Dedifferentiated amniotic fluid mesenchymal stem cell (primary cell): Measurements from ENCODE around the gene MAP6.

Experiments
- DNase-seq: peaks from one replicate; pipeline ENCODE4 v3.0.0-alpha.2; 2016; ENCODE audit errors: extremely low spot score

The MAP6 gene

GRCh38 chr11:75568616-75569219 is 100.1 kb downstream of the MAP6 start:
- no peak for DNase-seq

- no peak for DNase-seq
These were observed 100.9 kb downstream of the MAP6 start for GRCh38 chr11:75567971-75568370.

GRCh38 chr11:75566763-75567279 is 102.0 kb downstream of the MAP6 start:
- DNase-seq = no peak

- DNase-seq = no peak
These were observed 102.7 kb downstream of the MAP6 start for GRCh38 chr11:75565916-75566762.

GRCh38 chr11:75565221-75565814 is 103.5 kb downstream of the MAP6 start:
- no peak for DNase-seq

GRCh38 chr11:75563978-75564552 is 104.8 kb downstream of the MAP6 start:
- peak; percentile 79 for DNase-seq

GRCh38 chr11:75563501-75563977 is 105.3 kb downstream of the MAP6 start:
- no peak for DNase-seq

- DNase-seq = no peak
These were observed 105.9 kb downstream of the MAP6 start for GRCh38 chr11:75562836-75563484.

- DNase-seq = peak; percentile 85
These were observed 106.6 kb downstream of the MAP6 start, which contains the start of gene SERPINH1 for GRCh38 chr11:75562048-75562835. SERPINH1 (plus strand) TSS chr11:75562253; CDS start chr11:75566350, 4,097 bp downstream.

- DNase-seq = no peak
These were observed 107.3 kb downstream of the MAP6 start for GRCh38 chr11:75561426-75562047.

GRCh38 chr11:75560644-75561043 is 108.2 kb downstream of the MAP6 start:
- no peak for DNase-seq

- DNase-seq = peak; percentile 61
These were observed 109.6 kb downstream of the MAP6 start for GRCh38 chr11:75558939-75559843.

- peak; percentile 97 for DNase-seq
These were observed 111.0 kb downstream of the MAP6 start for GRCh38 chr11:75557666-75558494.

GRCh38 chr11:75556275-75556674 is 112.6 kb downstream of the MAP6 start:
- no peak for DNase-seq

GRCh38 chr11:75555079-75555811 is 113.6 kb downstream of the MAP6 start:
- no peak for DNase-seq

- peak; percentile 99 for DNase-seq
These were observed 114.4 kb downstream of the MAP6 start for GRCh38 chr11:75554258-75555022.

- DNase-seq = no peak
These were observed 115.0 kb downstream of the MAP6 start for GRCh38 chr11:75553889-75554257.
